ACC112 (cell line): Measurements from ENCODE around the gene SH3BP4.

Experiments
- H2AFZ ChIP-seq: fragments of 200-600 bp; sonication (generic); one replicate; pipeline ENCODE4 v1.6.0; 2017; ENCODE audit warnings: antibody characterized with exemption, low read length; ENCODE audit not compliant: unreplicated experiment
- H3K27ac ChIP-seq: fragments of 200-600 bp; sonication (generic); 2 replicates; pipeline ENCODE4 v1.5.1; 2014; ENCODE audit warnings: low read depth, mild to moderate bottlenecking, antibody characterized with exemption, low read length, moderate library complexity
- H3K27me3 ChIP-seq: fragments of 200-600 bp; sonication (generic); 2 replicates; pipeline ENCODE4 v1.6.1; 2014; ENCODE audit warnings: mild to moderate bottlenecking, antibody characterized with exemption, low read length, moderate library complexity, mixed read lengths; ENCODE audit not compliant: insufficient read depth
- H3K36me3 ChIP-seq: fragments of 200-600 bp; sonication (generic); 2 replicates; pipeline ENCODE4 v1.6.1; 2016; ENCODE audit warnings: mild to moderate bottlenecking, antibody characterized with exemption, low read length, moderate library complexity, mixed read lengths; ENCODE audit not compliant: insufficient read depth
- H3K4me1 ChIP-seq: fragments of 200-600 bp; sonication (generic); one replicate; pipeline ENCODE4 v1.6.1; 2016; ENCODE audit warnings: low read length, mixed read lengths; ENCODE audit not compliant: insufficient read depth, unreplicated experiment, control insufficient read depth
- H3K4me3 ChIP-seq: fragments of 200-600 bp; sonication (generic); 2 replicates; pipeline ENCODE4 v1.5.1; 2014; ENCODE audit warnings: mild to moderate bottlenecking, low read depth, low read length
- H3K79me2 ChIP-seq: fragments of 200-600 bp; sonication (generic); one replicate; pipeline ENCODE4 v1.6.0; 2016; ENCODE audit warnings: low read length; ENCODE audit not compliant: control insufficient read depth, unreplicated experiment, insufficient read depth

Gene SH3BP4

DNA sequence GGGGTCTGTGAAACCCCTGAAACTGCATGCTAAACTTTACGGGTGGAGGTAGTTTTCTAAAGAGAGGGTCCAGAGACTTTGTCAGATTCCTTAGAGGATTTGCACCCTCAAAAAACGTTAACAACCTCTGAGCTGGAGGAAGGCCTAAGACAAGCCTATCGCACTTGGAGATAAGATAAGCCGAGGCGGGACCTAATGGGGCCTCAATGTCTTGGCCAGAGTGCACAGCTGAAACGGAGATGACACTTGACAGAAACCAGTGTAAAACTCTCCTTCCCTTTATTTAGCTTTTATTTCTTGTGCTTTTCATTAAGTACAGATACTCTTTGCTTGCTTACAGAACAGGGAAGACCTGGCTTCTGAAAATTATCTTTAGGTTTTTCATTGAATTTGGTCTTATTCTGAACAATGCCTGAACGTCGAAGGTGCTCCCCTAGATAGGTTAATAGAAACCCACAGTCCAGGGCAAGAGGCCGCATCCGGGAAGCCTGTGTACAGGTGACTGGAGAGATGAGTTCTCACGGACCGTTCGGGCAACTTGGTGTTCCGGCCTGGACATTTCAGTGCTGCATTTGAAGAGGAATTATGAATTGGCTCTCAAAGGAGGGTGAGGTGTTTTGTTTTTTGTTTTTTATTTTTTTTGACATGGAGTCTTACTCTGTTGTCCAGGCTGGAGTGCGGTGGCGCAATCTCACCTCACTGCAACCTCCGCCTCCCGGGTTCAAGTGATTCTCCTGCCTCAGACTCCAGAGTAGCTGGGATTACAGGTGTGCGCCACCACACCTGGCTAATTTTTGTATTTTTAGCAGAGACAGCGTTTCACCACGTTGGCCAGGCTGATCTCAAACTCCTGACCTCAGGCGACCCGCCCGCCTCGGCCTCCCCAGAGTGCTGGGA lies 49.7 kb downstream of the SH3BP4 start:
- H3K36me3 ChIP-seq, result peaks cover 24% of the 10 kb centered on the region; the same call in 1 of the 2 replicates
- H3K27me3 ChIP-seq, result no peaks in the 10 kb centered on the region
- H3K4me1 ChIP-seq, result peaks cover 9% of the 10 kb centered on the region
- no peak overlapping the region for H3K4me3 ChIP-seq
- H3K27ac ChIP-seq, result no peak overlapping the region
- no peak overlapping the region for H2AFZ ChIP-seq
- H3K79me2 ChIP-seq, result peaks cover 83% of the 10 kb centered on the region

DNA sequence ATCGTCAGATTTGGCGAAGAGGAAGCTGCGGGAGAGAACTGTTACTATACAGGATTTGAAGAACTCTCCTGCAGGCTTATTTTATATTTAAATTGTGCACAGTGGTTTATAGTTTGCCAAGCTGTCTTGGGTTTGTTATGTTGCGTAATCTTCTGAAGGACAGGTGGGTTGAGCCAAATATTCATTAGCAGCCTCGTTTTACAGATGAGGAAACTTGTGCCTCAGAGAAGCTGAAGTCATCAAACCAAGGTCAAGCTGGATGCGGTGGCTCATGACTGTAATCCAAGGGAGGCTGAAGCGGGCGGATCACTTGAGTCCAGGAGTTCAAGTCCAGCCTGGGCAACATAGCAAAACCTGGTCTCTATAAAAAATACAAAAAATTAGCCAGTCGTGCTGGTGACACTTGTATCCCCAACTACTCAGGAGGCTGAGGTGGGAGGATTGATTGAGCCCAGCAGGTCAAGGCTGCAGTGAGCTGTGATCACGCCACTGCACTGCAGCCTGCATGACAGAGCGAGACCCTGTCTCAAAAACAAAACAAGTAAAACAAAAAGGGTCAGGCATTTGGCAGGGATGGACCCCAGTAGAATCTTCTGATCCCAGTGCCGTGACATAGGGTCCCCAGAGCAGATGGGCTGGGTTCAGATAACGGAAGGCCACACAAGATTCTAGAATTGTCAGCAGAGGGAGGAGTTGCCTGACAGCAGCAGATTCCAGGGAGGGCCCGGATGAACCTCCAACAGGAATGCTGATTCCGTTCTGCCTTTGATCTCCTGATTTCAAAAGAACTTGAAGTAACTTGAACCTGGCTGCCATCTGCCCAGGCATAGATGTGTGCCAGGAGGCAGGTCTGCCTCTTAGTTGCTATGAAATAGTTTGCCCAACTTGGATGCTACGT lies 50.6 kb downstream of the SH3BP4 start:
- H3K27me3 ChIP-seq, result no peaks in the 10 kb centered on the region
- peaks cover 82% of the 10 kb centered on the region for H3K79me2 ChIP-seq
- no peak overlapping the region for H3K27ac ChIP-seq
- H3K36me3 ChIP-seq, result peaks cover 24% of the 10 kb centered on the region; the same call in 1 of the 2 replicates
- no peak overlapping the region for H2AFZ ChIP-seq
- H3K4me3 ChIP-seq, result no peak overlapping the region
- no peaks in the 10 kb centered on the region for H3K4me1 ChIP-seq

DNA sequence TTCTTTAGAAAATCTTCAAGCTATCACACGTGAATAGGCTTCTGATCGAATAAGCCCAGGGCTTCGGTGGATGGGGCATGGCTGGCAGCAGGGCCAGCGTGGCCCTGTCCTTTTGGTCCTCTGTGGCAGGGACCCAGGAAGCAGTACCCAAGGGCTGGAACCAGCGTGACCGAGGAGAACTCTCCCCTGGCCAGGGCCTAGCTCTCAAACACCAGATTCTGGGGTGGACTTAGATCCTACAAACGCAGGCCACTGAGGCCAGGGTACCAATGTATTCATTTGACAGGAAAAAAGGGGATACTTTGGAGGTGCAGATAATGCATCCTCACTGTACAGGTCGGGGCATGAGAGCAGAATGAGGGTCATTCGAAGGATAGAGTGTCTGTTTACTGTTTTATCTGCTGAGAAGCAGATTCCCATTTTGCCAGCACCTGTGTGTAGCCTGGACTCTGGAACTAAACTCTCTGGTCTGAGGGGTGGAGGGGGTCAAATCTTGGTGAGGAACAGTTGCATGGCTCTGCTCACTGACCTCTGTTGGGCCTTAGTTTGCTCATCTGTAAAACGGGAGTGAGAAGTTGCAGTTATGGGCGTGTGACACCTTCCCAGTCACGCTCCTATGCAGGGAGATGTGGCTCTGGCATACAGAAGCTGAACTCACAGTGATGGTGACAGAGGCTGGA lies 51.4 kb downstream of the SH3BP4 start:
- H3K4me1 ChIP-seq, result no peaks in the 10 kb centered on the region
- H3K36me3 ChIP-seq, result peaks cover 22% of the 10 kb centered on the region; the same call in 1 of the 2 replicates
- H3K79me2 ChIP-seq, result peaks cover 86% of the 10 kb centered on the region
- H3K27ac ChIP-seq, result no peak overlapping the region
- no peaks in the 10 kb centered on the region for H3K27me3 ChIP-seq
- no peak overlapping the region for H2AFZ ChIP-seq
- no peak overlapping the region for H3K4me3 ChIP-seq

DNA sequence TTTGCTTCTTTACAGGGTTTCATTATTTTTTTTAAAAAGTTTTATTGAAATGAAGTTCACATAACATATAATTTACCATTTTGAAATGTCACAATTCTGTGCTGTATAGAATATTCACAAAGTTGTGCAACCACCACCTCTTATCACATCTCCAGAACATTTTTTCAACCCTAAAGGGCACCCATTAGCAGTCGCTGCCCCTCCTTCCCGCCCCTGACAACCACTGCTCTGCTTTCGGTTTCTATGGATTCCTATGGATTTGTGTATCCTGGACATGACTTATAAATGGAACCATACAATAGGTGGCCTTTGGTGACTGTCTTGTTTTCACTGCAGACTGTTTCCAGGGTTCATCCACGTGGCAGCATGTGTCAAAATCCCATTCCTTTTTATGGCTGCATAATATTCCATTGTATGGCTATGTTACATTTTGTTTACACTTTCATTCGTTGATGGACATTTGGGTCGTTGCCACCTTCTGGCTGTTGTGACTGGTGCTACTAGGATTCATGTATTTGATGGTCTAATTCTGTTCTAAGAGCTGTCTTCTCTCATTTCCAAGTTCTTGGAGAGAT lies 52.6 kb downstream of the SH3BP4 start:
- Histone ChIP-seq H3K36me3 (peaks cover 21% of the 10 kb centered on the region; the same call in 1 of the 2 replicates), H3K27me3 (no peaks in the 10 kb centered on the region), H3K79me2 (peaks cover 90% of the 10 kb centered on the region), H3K27ac (no peak overlapping the region), H3K4me3 (no peak overlapping the region), H2AFZ (no peak overlapping the region), H3K4me1 (no peaks in the 10 kb centered on the region)

DNA sequence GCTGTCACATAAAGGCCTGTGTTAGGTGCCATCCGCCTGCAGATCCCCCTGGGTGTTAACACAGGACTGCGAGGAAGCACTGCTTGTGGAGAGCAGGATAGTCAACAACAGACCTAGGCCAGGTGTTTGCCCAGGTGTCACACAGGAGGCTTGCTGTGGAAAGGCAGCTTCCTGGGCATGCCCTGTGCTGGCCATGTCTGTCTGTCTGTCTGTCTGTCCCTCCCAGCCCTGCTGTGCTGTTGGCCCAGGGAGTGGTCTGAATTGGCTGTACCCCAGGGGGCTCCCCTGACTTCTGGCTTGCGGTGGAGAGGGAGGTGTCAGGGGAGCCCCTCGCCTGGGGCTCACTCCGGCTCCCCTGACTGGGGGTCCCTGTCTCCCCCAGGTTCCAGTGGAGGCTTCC lies 53.2 kb downstream of the SH3BP4 start:
- Histone ChIP-seq H2AFZ (no peak overlapping the region), H3K27ac (no peak overlapping the region), H3K79me2 (peaks cover 90% of the 10 kb centered on the region), H3K4me1 (no peaks in the 10 kb centered on the region), H3K27me3 (no peaks in the 10 kb centered on the region), H3K36me3 (peaks cover 24% of the 10 kb centered on the region; the same call in 1 of the 2 replicates), H3K4me3 (no peak overlapping the region)

DNA sequence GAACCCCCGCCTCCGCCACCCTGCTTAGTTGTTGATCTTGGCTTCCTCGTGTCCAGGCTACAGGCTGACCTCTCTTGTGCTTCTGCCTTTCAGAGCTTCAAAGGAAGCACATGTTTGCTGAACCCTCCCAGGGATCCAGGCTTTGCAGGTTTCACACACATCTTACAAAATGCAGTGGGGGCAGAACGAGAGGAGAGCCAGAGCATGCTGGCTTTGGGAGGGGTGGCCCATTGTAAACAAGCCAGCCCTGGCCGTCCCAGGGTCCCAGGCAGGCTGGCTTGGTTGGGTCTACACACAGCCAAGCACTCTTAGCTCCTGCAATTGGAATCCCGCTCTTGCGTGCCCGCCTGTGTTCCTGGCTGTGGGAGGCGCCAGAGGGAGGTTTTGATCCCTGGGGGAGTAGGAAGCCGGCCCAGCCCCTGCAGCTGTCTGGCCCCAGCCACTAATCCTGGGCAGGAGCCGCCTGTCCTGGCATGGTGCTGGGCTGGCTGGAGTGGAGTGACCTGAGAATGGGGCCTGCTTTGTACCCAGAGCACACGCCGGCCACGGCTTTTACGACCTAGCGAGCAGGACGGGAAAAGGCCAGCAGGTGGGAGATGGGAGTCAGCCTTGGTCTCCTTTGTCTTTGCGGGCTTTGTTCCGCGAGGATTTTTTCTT lies 53.9 kb downstream of the SH3BP4 start:
- no peak overlapping the region for H3K27ac ChIP-seq
- no peak overlapping the region for H2AFZ ChIP-seq
- H3K4me3 ChIP-seq, result no peak overlapping the region
- H3K79me2 ChIP-seq, result peaks cover 92% of the 10 kb centered on the region
- H3K36me3 ChIP-seq, result peaks cover 28% of the 10 kb centered on the region; the same call in 1 of the 2 replicates
- H3K27me3 ChIP-seq, result no peaks in the 10 kb centered on the region
- H3K4me1 ChIP-seq, result no peaks in the 10 kb centered on the region

DNA sequence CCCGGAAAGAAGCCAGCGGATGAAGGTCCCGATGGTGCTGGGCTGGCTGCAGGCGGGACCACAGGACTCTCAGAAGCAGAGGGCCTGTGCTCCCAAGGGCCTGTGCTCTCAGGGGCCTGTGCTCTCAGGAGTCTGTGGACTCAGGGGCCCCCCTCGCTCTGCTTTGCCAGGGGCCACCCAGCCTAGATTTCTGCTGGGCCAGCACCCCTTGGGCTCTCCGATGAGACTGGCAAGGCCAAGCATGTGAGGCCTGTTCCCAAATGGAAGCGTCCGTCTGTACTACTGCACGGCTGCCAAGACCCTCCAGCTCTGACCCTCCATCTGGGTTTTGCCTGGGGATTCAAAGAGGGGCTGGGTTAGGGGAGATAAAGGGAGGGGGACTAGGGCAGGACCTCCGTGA lies 54.6 kb downstream of the SH3BP4 start:
- H3K36me3 ChIP-seq, result peaks cover 33% of the 10 kb centered on the region; the same call in 1 of the 2 replicates
- no peaks in the 10 kb centered on the region for H3K4me1 ChIP-seq
- peaks cover 94% of the 10 kb centered on the region for H3K79me2 ChIP-seq
- H2AFZ ChIP-seq, result no peak overlapping the region
- no peaks in the 10 kb centered on the region for H3K27me3 ChIP-seq
- H3K27ac ChIP-seq, result no peak overlapping the region
- no peak overlapping the region for H3K4me3 ChIP-seq

DNA sequence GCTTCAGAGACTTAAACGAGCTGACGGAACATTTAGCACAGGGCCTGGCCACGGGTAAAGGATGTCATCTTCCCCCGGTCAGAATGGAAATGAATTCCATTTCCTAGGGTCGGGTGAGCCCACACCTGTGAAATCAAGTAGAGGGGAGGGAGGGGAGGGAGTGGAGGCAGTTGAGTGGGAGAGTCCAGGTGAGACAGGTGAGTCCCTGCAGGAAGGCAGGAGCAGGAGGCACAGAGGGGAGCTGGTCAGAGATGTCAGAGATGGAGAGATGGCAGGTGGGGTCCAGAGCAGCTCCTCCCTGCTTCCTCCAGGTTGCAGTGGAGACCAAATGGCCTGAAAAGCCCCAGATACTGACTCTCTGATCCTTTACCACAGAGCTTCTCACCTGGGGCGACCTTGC lies 55.2 kb downstream of the SH3BP4 start:
- H3K36me3 ChIP-seq, result peaks cover 32% of the 10 kb centered on the region; the same call in 1 of the 2 replicates
- H3K4me3 ChIP-seq, result no peak overlapping the region
- no peak overlapping the region for H2AFZ ChIP-seq
- no peaks in the 10 kb centered on the region for H3K27me3 ChIP-seq
- H3K27ac ChIP-seq, result no peak overlapping the region
- peaks cover 96% of the 10 kb centered on the region for H3K79me2 ChIP-seq
- H3K4me1 ChIP-seq, result no peaks in the 10 kb centered on the region

DNA sequence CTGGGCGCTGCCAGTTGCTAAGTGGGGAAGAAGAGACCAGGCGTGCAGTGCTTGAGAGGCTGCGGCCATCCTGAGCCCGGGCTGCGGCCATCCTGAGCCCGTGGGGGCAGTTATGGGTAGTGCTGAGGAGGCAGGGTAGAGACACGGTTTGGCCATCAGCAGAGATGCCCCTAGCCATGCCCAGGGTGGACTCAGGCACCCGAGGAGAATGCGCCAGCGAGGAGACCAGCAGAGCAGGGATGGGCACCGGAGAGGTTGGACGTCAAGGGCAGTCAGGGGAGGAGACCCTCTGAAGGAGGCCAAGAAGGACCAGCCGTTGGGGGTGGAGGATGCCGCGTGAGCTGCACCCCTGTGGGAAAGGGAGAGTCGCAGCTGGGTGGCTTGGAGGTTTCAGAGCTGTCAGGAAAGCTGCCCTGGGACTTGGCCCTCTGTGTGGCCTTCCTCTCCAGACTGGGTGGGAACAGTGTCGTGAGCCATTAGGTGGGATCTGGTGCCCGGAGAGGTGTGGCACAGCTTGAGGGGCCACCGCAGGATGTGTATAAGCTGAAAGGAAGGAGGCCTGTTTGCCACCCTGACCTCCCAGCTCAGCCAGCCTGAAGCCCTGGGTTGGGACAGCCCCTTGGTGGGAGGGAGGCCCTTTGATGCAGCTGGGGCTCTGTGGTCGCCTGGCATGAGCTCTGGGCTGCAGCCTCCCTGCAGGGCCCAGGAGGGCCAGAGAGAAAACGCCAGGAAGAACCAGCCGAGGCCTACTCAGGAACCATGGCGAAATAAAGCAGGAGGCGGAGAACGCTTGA lies 56.0 kb downstream of the SH3BP4 start:
- Histone ChIP-seq H2AFZ (no peak overlapping the region), H3K4me3 (no peak overlapping the region), H3K36me3 (peaks cover 28% of the 10 kb centered on the region; the same call in 1 of the 2 replicates), H3K27me3 (no peaks in the 10 kb centered on the region), H3K79me2 (peaks cover 96% of the 10 kb centered on the region), H3K4me1 (no peaks in the 10 kb centered on the region), H3K27ac (no peak overlapping the region)
